Vagina (tissue), 2 donors: Measurements from ENCODE around the gene PDZD7. TPM values are rescaled to one million over a fixed set of nuclear protein-coding genes. Genes with fewer than 3 reads are reported as not detected.

Experiments used
- DNase-seq, 2 donors: peaks; one replicate each; pipeline ENCODE4 v3.0.0-alpha.2; 2017; ENCODE audit errors: extremely low spot score in 2 of 2
- H3K27ac ChIP-seq: fragments of 200-600 bp; sonication (generic); one replicate; pipeline ENCODE4 v1.5.1; 2019
- H3K27me3 ChIP-seq: fragments of 200-600 bp; sonication (generic); one replicate; pipeline ENCODE4 v1.5.1; 2019
- H3K36me3 ChIP-seq, 2 donors: fragments of 200-600 bp; sonication (generic); one replicate each; pipeline ENCODE4 v1.5.1; 2017 to 2019
- H3K4me1 ChIP-seq: fragments of 200-600 bp; sonication (generic); one replicate; pipeline ENCODE4 v1.5.1; 2019
- H3K4me3 ChIP-seq, 2 donors: fragments of 200-600 bp; sonication (generic); 1 replicate in 1 of 2; 2 replicates in 1 of 2; pipeline ENCODE4 v1.5.1; 2016 to 2019
- H3K9me3 ChIP-seq: fragments of 200-600 bp; sonication (generic); one replicate; pipeline ENCODE4 v1.5.1; 2019
- POLR2A ChIP-seq, 2 donors: fragments of 450-650 bp; IDR thresholded peaks; one replicate each; pipeline ENCODE4 v1.6.1; 2017; ENCODE audit warnings: antibody characterized with exemption in 2 of 2, mild to moderate bottlenecking in 2 of 2, moderate library complexity in 2 of 2
- POLR2AphosphoS5 ChIP-seq, 2 donors: sonication (generic); formaldehyde crosslinking; IDR thresholded peaks; one replicate each; pipeline ENCODE4 v1.9.0; 2017; ENCODE audit warnings: antibody characterized with exemption in 2 of 2, mild to moderate bottlenecking in 2 of 2, low read depth in 1 of 2; ENCODE audit not compliant: insufficient read depth in 1 of 2
- intact Hi-C: fragments of 100-400 bp; cut with DNase I; formaldehyde crosslinking; loops from one replicate; pipeline ENCODE4 v1.15.1; 2023
- total RNA-seq: library from RNA; depleted of rRNA; stranded (reverse); fragments of >200 nt; gene quantifications from one replicate; pipeline ENCODE4 v1.2.3, GENCODE V29; 2016
- TF ChIP-seq, protein P1 (sequence below), 3 experiments: fragments of 450-650 bp in 2 of 3; fragments of 200-600 bp in 1 of 3; sonication (generic) in 1 of 3; IDR thresholded peaks; one replicate each; pipeline ENCODE4 v1.5.1; 2017 to 2019; ENCODE audit warnings: antibody characterized with exemption in 3 of 3, mild to moderate bottlenecking in 2 of 3, moderate library complexity in 2 of 3

Gene PDZD7
- total RNA-seq, 1 donor from 2014 or later, result 1.5 TPM

DNA sequence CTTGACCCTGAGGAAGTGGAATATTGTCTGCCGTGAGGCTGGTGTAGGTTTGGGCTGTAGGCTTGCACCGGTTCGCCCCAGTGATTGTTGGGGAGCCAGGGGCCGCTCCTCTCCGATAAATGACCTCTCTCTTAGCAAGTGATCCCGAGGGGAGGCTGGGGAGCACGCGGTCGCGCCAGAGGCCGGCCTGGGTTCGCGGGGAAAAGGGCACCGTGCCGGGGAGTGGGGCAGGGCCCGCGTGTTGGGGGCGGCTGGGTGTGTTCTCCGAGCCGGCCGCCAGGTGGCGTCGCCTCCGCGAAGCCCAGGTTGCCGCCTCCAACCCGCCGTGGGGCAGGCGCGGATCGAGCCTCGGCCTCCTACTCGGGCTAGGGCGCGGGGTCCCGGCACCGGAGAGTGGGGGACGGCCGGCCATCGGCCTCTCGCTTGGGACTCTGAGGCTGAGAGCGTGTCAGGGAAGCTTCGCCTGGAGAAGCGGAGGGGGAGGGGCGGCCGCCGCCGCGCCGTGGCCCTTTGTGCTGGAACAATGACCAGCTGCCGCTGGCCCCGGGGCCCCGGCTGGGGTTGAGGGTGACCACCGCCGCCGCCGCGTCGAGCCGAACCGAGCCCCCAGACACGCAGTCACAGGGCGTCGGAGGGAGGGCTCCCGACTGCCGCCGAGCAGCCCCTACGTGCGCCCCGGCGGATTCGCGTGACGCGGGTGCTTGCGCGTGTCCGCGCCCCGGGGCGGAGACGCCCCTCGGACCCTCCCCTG, 31.8 kb downstream of the PDZD7 start:
- H3K4me1 ChIP-seq, result peaks cover 41% of the 10 kb centered on the region
- DNase-seq, result no peak
- intact Hi-C loops, result loop anchor here (5.0 kb wide), 1 partner anchor 87 kb away; the partner anchor contains the start of gene SLF2

DNA sequence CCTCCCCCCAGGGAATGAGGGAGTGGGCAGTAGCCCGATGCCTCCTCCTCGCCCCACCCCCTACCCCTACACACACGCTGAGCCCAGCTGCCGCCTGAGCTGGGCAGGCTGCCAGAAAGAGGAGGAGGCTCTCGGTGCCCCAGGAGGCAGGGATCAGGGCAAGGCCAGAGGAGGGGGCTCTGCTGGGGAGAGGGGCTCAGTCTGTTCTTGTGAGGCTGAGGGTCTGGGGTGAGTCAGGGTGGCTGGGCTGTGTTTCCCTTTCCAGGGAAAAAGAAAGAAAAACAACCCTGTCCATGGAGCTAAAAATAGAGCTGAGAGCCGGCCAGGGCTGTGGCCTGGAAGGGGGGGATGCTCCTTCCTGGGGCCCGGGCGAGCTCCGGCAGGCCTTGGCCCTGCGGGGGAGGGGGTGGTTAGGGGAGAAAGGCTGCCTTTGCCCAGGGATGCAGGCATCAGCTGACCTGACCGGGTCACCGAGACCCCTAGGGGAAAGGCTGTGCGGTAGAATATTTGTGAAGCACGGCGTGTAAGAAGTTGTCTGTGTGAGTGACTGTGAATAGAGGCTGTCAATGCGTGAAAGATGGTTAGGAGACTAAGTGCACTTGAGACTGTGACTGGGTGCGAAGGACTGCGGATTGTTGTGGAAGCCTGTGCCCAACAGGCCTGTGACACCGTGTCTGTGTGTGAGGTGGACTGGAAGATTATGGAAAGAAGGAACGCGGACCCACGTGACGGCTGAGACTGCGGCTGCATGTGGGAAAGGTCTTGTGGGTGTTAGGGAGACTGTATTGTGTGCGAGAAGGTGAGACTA, 32.5 kb downstream of the PDZD7 start:
- Histone ChIP-seq H3K27me3 (no peaks in the 10 kb centered on the region), H3K9me3 (no peaks in the 10 kb centered on the region), H3K27ac (peak overlapping the region; percentile 100), H3K4me1 (peaks cover 41% of the 10 kb centered on the region), H3K36me3 (peaks cover 0 to 12% of the 10 kb centered on the region in 2 donors), H3K4me3 (peak overlapping the region; percentile 79 to 92)
- TF ChIP-seq, protein P1, sequence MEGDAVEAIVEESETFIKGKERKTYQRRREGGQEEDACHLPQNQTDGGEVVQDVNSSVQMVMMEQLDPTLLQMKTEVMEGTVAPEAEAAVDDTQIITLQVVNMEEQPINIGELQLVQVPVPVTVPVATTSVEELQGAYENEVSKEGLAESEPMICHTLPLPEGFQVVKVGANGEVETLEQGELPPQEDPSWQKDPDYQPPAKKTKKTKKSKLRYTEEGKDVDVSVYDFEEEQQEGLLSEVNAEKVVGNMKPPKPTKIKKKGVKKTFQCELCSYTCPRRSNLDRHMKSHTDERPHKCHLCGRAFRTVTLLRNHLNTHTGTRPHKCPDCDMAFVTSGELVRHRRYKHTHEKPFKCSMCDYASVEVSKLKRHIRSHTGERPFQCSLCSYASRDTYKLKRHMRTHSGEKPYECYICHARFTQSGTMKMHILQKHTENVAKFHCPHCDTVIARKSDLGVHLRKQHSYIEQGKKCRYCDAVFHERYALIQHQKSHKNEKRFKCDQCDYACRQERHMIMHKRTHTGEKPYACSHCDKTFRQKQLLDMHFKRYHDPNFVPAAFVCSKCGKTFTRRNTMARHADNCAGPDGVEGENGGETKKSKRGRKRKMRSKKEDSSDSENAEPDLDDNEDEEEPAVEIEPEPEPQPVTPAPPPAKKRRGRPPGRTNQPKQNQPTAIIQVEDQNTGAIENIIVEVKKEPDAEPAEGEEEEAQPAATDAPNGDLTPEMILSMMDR (IDR thresholded peaks at IDR 0.05), result no peak
- TF ChIP-seq POLR2AphosphoS5 (IDR thresholded peaks at IDR 0.05; ENCODE audit: insufficient read depth in 1 of 2, low read depth in 1 of 2), result peak in 1 of 2 donors; percentile 83
- no peak for DNase-seq
- intact Hi-C loops, result loop anchor here (5.0 kb wide), 1 partner anchor 86 kb away; the partner anchor contains the start of gene SLF2

More for the DNA sequence above, 31.8 kb downstream of the PDZD7 start:
- Histone ChIP-seq H3K36me3 (peaks cover 0 to 12% of the 10 kb centered on the region in 2 donors), H3K9me3 (no peaks in the 10 kb centered on the region), H3K4me3 (peak overlapping the region; percentile 79 to 92), H3K27ac (peak overlapping the region; percentile 100), H3K27me3 (no peaks in the 10 kb centered on the region)
- TF ChIP-seq POLR2AphosphoS5 (IDR thresholded peaks at IDR 0.05; ENCODE audit: insufficient read depth in 1 of 2, low read depth in 1 of 2) (peak in 1 of 2 donors; percentile 92), POLR2A (IDR thresholded peaks at IDR 0.05) (peak in 1 of 2 donors; percentile 96)
- TF ChIP-seq, protein P1 (IDR thresholded peaks at IDR 0.05), result peak; percentile 87 to 95 (median 95)

DNA sequence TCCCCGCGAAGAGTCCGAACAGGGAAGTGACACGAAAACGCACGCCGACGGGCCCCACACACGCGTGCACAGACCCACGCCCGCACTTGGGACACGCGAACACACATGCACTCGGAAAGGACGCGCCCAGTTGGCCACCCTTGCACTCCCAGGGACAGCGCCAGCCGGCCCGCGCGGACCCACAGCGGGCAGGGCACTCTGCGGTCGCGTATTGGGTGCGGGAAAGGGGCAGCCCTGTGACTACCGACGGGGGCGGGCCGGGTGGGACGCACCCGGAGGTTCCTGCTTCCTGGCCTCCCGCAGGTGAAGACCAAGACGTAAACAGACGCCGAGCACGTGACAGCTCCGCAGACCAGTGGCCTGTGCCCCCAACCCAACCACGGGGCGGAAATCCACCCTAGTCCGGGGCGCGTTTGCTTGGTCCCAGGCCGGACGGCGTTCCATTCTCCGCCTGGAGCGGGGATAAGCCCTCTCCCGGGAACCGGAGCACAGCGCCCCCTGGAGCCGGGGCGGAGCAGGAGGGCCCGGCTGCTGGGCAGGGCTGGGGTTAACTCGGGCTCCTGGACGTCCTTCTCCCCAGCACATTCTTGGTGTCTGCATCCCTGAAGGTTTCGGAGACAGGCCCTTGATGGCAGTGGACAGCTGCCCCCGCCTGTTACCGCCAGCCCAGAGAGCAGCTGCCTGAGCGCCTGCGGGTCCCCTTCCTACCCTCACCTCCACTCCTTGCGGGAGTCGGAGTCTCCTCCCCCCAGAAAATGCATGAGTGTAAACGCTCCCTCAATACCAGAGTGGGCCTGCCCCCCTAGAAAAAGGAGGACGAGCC, 33.4 kb downstream of the PDZD7 start:
- H3K9me3 ChIP-seq, result no peaks in the 10 kb centered on the region
- DNase-seq, result no peak
- no peaks in the 10 kb centered on the region for H3K27me3 ChIP-seq
- H3K4me3 ChIP-seq, result peak overlapping the region; percentile 79 to 92
- intact Hi-C loops, result loop anchor here (2.0 to 5.0 kb wide), 2 partner anchors 15 to 85 kb away; partner anchors contain the start of gene SLF2
- peaks cover 40% of the 10 kb centered on the region for H3K4me1 ChIP-seq
- TF ChIP-seq POLR2A (IDR thresholded peaks at IDR 0.05) (no peak), POLR2AphosphoS5 (IDR thresholded peaks at IDR 0.05; ENCODE audit: insufficient read depth in 1 of 2, low read depth in 1 of 2) (no peak)
- TF ChIP-seq, protein P1 (IDR thresholded peaks at IDR 0.05), result peak; percentile 59 to 83 (median 63)
- H3K27ac ChIP-seq, result peak overlapping the region; percentile 100
- H3K36me3 ChIP-seq, result peaks cover 0 to 13% of the 10 kb centered on the region in 2 donors

DNA sequence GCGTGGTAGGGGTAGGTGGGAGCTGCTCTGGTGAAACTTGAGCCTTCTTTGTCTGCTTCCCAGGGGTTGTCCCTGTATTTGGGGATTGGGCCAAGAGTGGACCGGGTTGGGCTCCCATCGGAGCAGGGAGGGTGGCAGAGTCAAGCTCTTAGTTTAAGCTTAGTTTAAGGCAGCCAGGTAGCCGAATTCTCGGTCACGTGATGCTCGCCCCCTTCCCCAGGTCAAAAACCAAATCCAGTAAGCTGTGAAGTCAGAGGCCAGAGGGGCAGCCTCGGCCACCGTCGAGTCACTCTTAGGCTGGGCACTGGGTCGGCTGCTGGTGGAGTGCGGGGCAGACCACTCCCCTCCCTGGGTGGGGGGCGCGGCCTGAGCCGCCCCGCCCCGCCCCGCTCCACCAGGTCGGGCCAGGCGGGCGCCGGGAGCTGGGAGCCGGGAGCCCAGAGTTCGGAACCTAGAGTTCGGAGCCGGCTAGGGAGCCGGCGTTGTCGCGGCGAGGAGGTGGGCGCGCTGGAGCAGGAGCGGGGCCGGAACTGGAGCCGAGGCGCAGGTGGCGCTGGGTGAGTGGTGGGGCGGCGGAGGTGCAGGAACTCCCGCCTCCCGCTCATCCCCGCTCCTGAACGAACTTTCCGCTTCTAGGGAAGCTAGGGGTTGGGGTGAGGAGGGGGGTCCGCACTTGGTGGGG, 34.1 kb downstream of the PDZD7 start:
- Histone ChIP-seq H3K27ac (peak overlapping the region; percentile 100), H3K4me3 (peak overlapping the region; percentile 79 to 92), H3K36me3 (peaks cover 0 to 13% of the 10 kb centered on the region in 2 donors), H3K9me3 (no peaks in the 10 kb centered on the region), H3K27me3 (no peaks in the 10 kb centered on the region), H3K4me1 (peaks cover 32% of the 10 kb centered on the region)
- intact Hi-C loops, result loop anchor here (2.0 to 5.0 kb wide), 2 partner anchors 16 to 85 kb away; partner anchors contain the start of gene SLF2
- no peak for TF ChIP-seq POLR2A (IDR thresholded peaks at IDR 0.05)
- no peak for TF ChIP-seq POLR2AphosphoS5 (IDR thresholded peaks at IDR 0.05; ENCODE audit: insufficient read depth in 1 of 2, low read depth in 1 of 2)
- TF ChIP-seq, protein P1 (IDR thresholded peaks at IDR 0.05), result no peak
- DNase-seq, result no peak
